HepG2 (cell line): ENCODE data around the gene SMYD5. TPM values are rescaled to one million over a fixed set of nuclear protein-coding genes. Genes with fewer than 3 reads are reported as not detected.

Experiments
- CBX5 ChIP-seq: sonication (generic); formaldehyde crosslinking; IDR thresholded peaks from 2 replicates; pipeline ENCODE4 v1.4.0; 2020; ENCODE audit warnings: missing genetic modification reagents, borderline replicate concordance
- DZIP1 ChIP-seq: sonication (generic); formaldehyde crosslinking; IDR thresholded peaks from 2 replicates; pipeline ENCODE4 v1.5.0; 2020; ENCODE audit warnings: mild to moderate bottlenecking, missing genetic modification reagents
- IRF2 ChIP-seq: IDR thresholded peaks from 2 replicates; pipeline ENCODE4 v1.6.1; 2018; ENCODE audit warnings: missing genetic modification reagents, missing compliant biosample characterization
- ISL2 ChIP-seq: sonication (generic); formaldehyde crosslinking; IDR thresholded peaks from 2 replicates; pipeline ENCODE4 v1.5.0; 2020; ENCODE audit warnings: missing genetic modification reagents
- MBD4 ChIP-seq: IDR thresholded peaks from 2 replicates; pipeline ENCODE4 v1.6.1; 2012; ENCODE audit warnings: low read length, inconsistent platforms, borderline replicate concordance
- MEIS2 ChIP-seq: sonication (generic); formaldehyde crosslinking; IDR thresholded peaks from 2 replicates; pipeline ENCODE4 v1.9.0; 2021; ENCODE audit warnings: mild to moderate bottlenecking, missing genetic modification reagents
- RBM39 ChIP-seq: fragments of 200-400 bp; formaldehyde crosslinking; IDR thresholded peaks from one replicate; pipeline ENCODE4 v1.6.1; 2018; ENCODE audit warnings: antibody characterized with exemption, mild to moderate bottlenecking, low read depth, low read length; ENCODE audit not compliant: poor library complexity, severe bottlenecking
- WIZ ChIP-seq: sonication (generic); formaldehyde crosslinking; IDR thresholded peaks from 2 replicates; pipeline ENCODE4 v1.5.1; 2020; ENCODE audit warnings: mild to moderate bottlenecking, missing genetic modification reagents
- ZBTB37 ChIP-seq: sonication (generic); formaldehyde crosslinking; IDR thresholded peaks from 2 replicates; pipeline ENCODE4 v1.4.0; 2020; ENCODE audit warnings: mild to moderate bottlenecking, missing genetic modification reagents
- ZBTB43 ChIP-seq: sonication (generic); formaldehyde crosslinking; conservative IDR thresholded peaks from 2 replicates; pipeline ENCODE4 v1.4.0; 2020; ENCODE audit warnings: missing genetic modification reagents
- ZGPAT ChIP-seq: IDR thresholded peaks from 2 replicates; pipeline ENCODE4 v1.6.1; 2016; ENCODE audit warnings: mild to moderate bottlenecking
- ZNF256 ChIP-seq: sonication (generic); formaldehyde crosslinking; conservative IDR thresholded peaks from 2 replicates; pipeline ENCODE4 v1.4.0; 2020; ENCODE audit warnings: missing genetic modification reagents
- ZNF354B ChIP-seq: sonication (generic); formaldehyde crosslinking; IDR thresholded peaks from 2 replicates; pipeline ENCODE4 v1.8.0; 2022; ENCODE audit warnings: mild to moderate bottlenecking, missing genetic modification reagents
- ZNF710 ChIP-seq: sonication (generic); formaldehyde crosslinking; IDR thresholded peaks from 2 replicates; pipeline ENCODE4 v1.5.0; 2020; ENCODE audit warnings: mild to moderate bottlenecking, missing genetic modification reagents, borderline replicate concordance
- ZNF780A ChIP-seq: sonication (generic); formaldehyde crosslinking; IDR thresholded peaks from 2 replicates; pipeline ENCODE4 v1.8.0; 2022; ENCODE audit warnings: mild to moderate bottlenecking, missing genetic modification reagents, moderate library complexity
- polyA plus RNA-seq, 8 experiments: library from polyadenylated mRNA; depleted of rRNA in 3 of 8; stranded (reverse) in 7 of 8; unstranded in 1 of 8; fragments of >200 nt; fragmentation: Illumina TruSeq in 4 of 8; extraction: Trizol in 4 of 8; gene quantifications; 2 replicates each; pipeline versions ENCODE4 v1.2.1 to v1.2.3, GENCODE V29; 2011 to 2016; ENCODE audit warnings: low read depth in 4 of 8, missing spikeins in 1 of 8, mixed read lengths in 1 of 8; ENCODE audit not compliant: insufficient read depth in 1 of 8
- total RNA-seq, 5 experiments: library from RNA; depleted of rRNA; stranded (reverse); fragments of >200 nt; fragmentation: Illumina TruSeq; extraction: Trizol; gene quantifications; 2 replicates each; pipeline ENCODE4 v1.2.3, GENCODE V29; 2016; ENCODE audit warnings: low read depth in 1 of 5
- TF ChIP-seq, protein P1 (sequence below): sonication (generic); formaldehyde crosslinking; IDR thresholded peaks from 2 replicates; pipeline ENCODE4 v1.8.1; 2023; ENCODE audit warnings: missing genetic modification reagents, inconsistent platforms, borderline replicate concordance

The SMYD5 gene
- total and polyA plus RNA-seq, 2 of the 13 experiments (the other 11 are each of a cell fraction or from before 2014, with no cell fraction given), result 55.8 to 70.4 TPM

DNA sequence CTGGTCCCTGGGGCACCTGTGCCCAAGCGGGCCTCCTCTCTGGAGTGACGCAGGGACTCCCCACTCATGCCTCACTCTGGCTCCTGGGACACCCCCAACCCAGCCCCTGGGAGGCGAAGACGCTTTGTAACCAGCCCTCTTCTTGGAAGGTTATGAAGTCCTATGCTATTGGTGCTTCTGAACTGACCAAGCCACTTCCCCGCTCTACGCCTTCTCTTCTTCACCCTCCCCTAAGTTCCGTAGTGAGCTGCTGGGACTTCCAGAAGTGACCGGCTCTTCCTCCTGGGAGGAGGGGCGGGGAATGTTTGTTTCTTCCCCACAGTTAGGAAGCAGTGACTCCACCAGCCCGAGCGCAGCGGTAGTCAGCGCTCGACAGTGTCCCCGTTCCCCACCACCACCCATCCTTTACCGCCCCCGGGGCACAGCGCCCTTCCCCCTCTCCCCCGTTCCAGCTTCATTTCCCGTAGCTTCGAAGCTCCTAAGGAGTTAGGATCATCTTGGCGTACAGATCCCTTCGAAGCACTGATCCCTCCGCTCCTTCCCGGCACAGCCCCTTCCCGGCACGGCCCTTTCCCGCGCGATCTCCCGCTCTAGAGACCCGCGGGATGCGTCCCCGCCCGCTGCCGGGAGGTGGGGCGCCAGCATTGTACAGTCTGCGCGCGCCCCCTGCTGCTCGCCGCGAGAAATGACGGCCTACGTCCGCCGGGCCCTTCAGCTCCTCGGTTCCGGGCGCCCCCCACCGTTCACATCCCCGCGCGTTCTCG is 37.0 kb upstream of the SMYD5 start (continued):
- no peak for TF ChIP-seq DZIP1
- 0 out of 2 replicates have a peak, but pooled peaks have one; percentile 24 for TF ChIP-seq ZBTB43
- TF ChIP-seq ZNF710, result no peak; the same call in 1 of the 2 replicates
- no peak for TF ChIP-seq ZNF780A (CRISPR knock-in tag)
- TF ChIP-seq, protein P1, sequence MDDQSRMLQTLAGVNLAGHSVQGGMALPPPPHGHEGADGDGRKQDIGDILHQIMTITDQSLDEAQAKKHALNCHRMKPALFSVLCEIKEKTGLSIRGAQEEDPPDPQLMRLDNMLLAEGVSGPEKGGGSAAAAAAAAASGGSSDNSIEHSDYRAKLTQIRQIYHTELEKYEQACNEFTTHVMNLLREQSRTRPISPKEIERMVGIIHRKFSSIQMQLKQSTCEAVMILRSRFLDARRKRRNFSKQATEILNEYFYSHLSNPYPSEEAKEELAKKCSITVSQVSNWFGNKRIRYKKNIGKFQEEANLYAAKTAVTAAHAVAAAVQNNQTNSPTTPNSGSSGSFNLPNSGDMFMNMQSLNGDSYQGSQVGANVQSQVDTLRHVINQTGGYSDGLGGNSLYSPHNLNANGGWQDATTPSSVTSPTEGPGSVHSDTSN (CRISPR knock-in tag), result no peak
- TF ChIP-seq MBD4, result no peak
- no peak for TF ChIP-seq RBM39
- TF ChIP-seq WIZ (CRISPR knock-in tag), result peak; percentile 41; the same call in 1 of the 2 replicates
- TF ChIP-seq ZBTB37 (CRISPR knock-in tag), result no peak
- peak; percentile 72 for TF ChIP-seq ZGPAT
- no peak for TF ChIP-seq ZNF256
- peak; percentile 82 for TF ChIP-seq ISL2 (CRISPR knock-in tag)
- peak; percentile 58 for TF ChIP-seq IRF2 (CRISPR knock-in tag)
- peak; percentile 84; the same call in 1 of the 2 replicates for TF ChIP-seq CBX5 (CRISPR knock-in tag)
- no peak for TF ChIP-seq ZNF354B (CRISPR knock-in tag)
- peak; percentile 77; the same call in 1 of the 2 replicates for TF ChIP-seq MEIS2
